ENCODE measurements around the gene PDXK.

DNA sequence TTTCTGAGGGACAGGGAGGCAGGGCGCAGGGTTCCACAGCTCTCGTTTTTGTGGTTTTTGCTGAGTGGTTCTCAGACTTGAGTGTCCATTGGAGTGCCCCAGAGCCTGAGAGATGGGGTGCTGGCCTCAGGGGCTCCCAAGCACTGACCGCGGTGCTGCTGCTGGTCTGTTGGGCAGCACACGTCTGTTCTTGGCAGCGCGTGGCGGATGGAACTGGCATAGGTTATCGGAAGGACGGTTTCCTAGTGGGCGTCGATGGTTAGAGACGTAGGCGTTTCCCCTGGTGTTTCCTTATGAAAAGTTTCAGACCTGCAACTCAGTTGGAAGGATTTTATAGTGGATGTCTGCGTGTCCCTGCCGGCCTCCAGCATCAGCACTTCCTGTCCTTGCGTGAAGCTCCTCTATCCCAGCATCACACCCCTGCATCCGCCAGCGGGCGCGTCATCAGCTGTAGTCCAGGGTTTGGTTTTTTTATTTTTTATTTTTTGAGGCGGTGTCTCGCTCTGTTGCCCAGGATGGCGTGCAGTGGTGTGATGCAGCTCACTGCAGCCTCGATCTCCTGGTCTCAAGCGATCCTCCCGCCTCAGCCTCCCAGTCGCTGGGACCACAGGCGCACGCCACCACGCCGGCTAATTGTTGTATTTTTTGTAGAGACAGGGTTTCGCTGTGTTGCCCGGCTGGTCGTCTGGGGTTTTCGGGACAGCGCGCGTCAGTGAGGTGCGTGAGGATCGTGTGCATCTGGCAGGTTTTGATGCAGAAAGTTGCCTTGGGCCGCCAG, 82.3 kb downstream of the PDXK start:
- TF ChIP-seq POLR2A (IDR thresholded peaks at IDR 0.05), result no peak
- TF ChIP-seq, protein P1, sequence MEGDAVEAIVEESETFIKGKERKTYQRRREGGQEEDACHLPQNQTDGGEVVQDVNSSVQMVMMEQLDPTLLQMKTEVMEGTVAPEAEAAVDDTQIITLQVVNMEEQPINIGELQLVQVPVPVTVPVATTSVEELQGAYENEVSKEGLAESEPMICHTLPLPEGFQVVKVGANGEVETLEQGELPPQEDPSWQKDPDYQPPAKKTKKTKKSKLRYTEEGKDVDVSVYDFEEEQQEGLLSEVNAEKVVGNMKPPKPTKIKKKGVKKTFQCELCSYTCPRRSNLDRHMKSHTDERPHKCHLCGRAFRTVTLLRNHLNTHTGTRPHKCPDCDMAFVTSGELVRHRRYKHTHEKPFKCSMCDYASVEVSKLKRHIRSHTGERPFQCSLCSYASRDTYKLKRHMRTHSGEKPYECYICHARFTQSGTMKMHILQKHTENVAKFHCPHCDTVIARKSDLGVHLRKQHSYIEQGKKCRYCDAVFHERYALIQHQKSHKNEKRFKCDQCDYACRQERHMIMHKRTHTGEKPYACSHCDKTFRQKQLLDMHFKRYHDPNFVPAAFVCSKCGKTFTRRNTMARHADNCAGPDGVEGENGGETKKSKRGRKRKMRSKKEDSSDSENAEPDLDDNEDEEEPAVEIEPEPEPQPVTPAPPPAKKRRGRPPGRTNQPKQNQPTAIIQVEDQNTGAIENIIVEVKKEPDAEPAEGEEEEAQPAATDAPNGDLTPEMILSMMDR (IDR thresholded peaks at IDR 0.05), result no peak

Data from breast epithelium (tissue), 3 donors.